IMR-90 (cell line): ENCODE data around the gene UPK3A. TPM values are rescaled to one million over a fixed set of nuclear protein-coding genes. Genes with fewer than 3 reads are reported as not detected.

Experiments
- ATAC-seq: fragments of 200-7000 bp; cut with Tn5 transposase; 2 replicates; pipeline ENCODE4 v1.9.1; 2020; ENCODE audit warnings: low read depth, mild to moderate bottlenecking, moderate library complexity
- BruUV-seq: library from RNA; stranded (reverse); fragments of 400-500 nt; replicated peaks from 2 replicates; lab custom pipeline; 2021; lab: Mats Ljungman, UMichigan
- CTCF ChIA-PET: fragments of 300-600 bp; formaldehyde crosslinking; extraction: SDS; loops from one replicate; lab custom pipeline; 2021; ENCODE audit warnings: antibody characterized with exemption; lab: Yijun Ruan, JAX
- POLR2A ChIA-PET: fragments of 300-600 bp; sonication (Branson Sonifier 250); formaldehyde crosslinking; loops from one replicate; lab custom pipeline; 2022; ENCODE audit warnings: antibody characterized with exemption; ENCODE audit not compliant: unreplicated experiment; lab: Charles Lee
- DNase-seq: peaks from one replicate; pipeline ENCODE4 v3.0.0; 2013
- H2AFZ ChIP-seq: replicated peaks from 2 replicates; pipeline ENCODE3; 2013; ENCODE audit warnings: low read length, mild to moderate bottlenecking; ENCODE audit not compliant: poor library complexity
- H2AK5ac ChIP-seq: 2 replicates; pipeline ENCODE4 v1.6.1; 2013; ENCODE audit warnings: low read depth, low read length, inconsistent platforms
- H2AK9ac ChIP-seq: replicated peaks from 2 replicates; pipeline ENCODE3; 2013; ENCODE audit warnings: mild to moderate bottlenecking, low read depth, low read length, moderate library complexity; ENCODE audit not compliant: poor library complexity
- H2BK120ac ChIP-seq: 2 replicates; pipeline ENCODE4 v1.6.1; 2013; ENCODE audit warnings: low read depth, low read length, inconsistent platforms
- H2BK15ac ChIP-seq: 3 replicates; pipeline ENCODE4 v1.6.1; 2013; ENCODE audit warnings: low read depth, low read length, inconsistent platforms
- H2BK20ac ChIP-seq: 2 replicates; pipeline ENCODE4 v1.6.1; 2013; ENCODE audit warnings: low read depth, mild to moderate bottlenecking, inconsistent platforms, low read length, moderate library complexity
- H2BK5ac ChIP-seq: 2 replicates; pipeline ENCODE4 v1.6.1; 2013; ENCODE audit warnings: mild to moderate bottlenecking, low read depth, low read length, inconsistent platforms; ENCODE audit not compliant: poor library complexity, severe bottlenecking
- H3K14ac ChIP-seq: replicated peaks from 2 replicates; pipeline ENCODE4 v1.6.1; 2013; ENCODE audit warnings: low read depth, low read length, inconsistent platforms
- H3K18ac ChIP-seq: 2 replicates; pipeline ENCODE4 v1.6.1; 2013; ENCODE audit warnings: low read depth, low read length, control low read depth
- H3K23ac ChIP-seq: 2 replicates; pipeline ENCODE4 v1.6.1; 2013; ENCODE audit warnings: low read depth, low read length, inconsistent platforms
- H3K27ac ChIP-seq: 2 replicates; pipeline ENCODE4 v1.5.1; 2013; ENCODE audit warnings: mild to moderate bottlenecking, control low read depth, low read length; ENCODE audit not compliant: insufficient read depth
- H3K27me3 ChIP-seq: 2 replicates; pipeline ENCODE4 v1.6.1; 2013; ENCODE audit warnings: low read length; ENCODE audit not compliant: control insufficient read depth, insufficient read depth
- H3K36me3 ChIP-seq: 2 replicates; pipeline ENCODE4 v1.6.1; 2013; ENCODE audit warnings: low read length, mixed read lengths; ENCODE audit not compliant: control insufficient read depth, insufficient read depth
- H3K4ac ChIP-seq: 2 replicates; pipeline ENCODE4 v1.6.1; 2013; ENCODE audit warnings: low read depth, low read length, inconsistent platforms
- H3K4me1 ChIP-seq: 2 replicates; pipeline ENCODE4 v1.6.1; 2013; ENCODE audit warnings: low read length, mixed read lengths; ENCODE audit not compliant: control insufficient read depth, insufficient read depth
- H3K4me2 ChIP-seq: 2 replicates; pipeline ENCODE4 v1.6.1; 2013; ENCODE audit warnings: low read depth, mild to moderate bottlenecking, control low read depth, low read length, moderate library complexity
- H3K4me3 ChIP-seq: 2 replicates; pipeline ENCODE4 v1.5.1; 2013; ENCODE audit warnings: low read depth, mild to moderate bottlenecking, control low read depth, low read length, moderate library complexity; ENCODE audit not compliant: insufficient read depth
- H3K56ac ChIP-seq: 2 replicates; pipeline ENCODE4 v1.6.1; 2013; ENCODE audit warnings: low read length, inconsistent platforms; ENCODE audit not compliant: insufficient read depth; ENCODE audit errors: extremely low read depth
- H3K79me1 ChIP-seq, 2 experiments: 2 replicates each; pipeline ENCODE4 v1.6.1; 2013; ENCODE audit warnings: low read length in 2 of 2, inconsistent platforms in 1 of 2, low read depth in 1 of 2
- H3K9ac ChIP-seq: 2 replicates; pipeline ENCODE4 v1.6.1; 2013; ENCODE audit warnings: low read depth, low read length, control low read depth
- H3K9me1 ChIP-seq: 2 replicates; pipeline ENCODE4 v1.6.1; 2013; ENCODE audit warnings: low read length, inconsistent platforms; ENCODE audit not compliant: insufficient read depth
- H3K9me3 ChIP-seq: 2 replicates; pipeline ENCODE4 v1.6.1; 2013; ENCODE audit warnings: low read length; ENCODE audit not compliant: control insufficient read depth, insufficient read depth
- H4K20me1 ChIP-seq: 2 replicates; pipeline ENCODE4 v1.6.1; 2013; ENCODE audit warnings: low read length, inconsistent platforms; ENCODE audit not compliant: insufficient read depth
- H4K5ac ChIP-seq: 2 replicates; pipeline ENCODE4 v1.6.1; 2013; ENCODE audit warnings: mild to moderate bottlenecking, low read depth, low read length, control low read depth
- H4K8ac ChIP-seq, 2 experiments: 2 replicates each; pipeline ENCODE4 v1.6.1; 2013; ENCODE audit warnings: low read depth in 2 of 2, low read length in 2 of 2, control low read depth in 1 of 2, inconsistent platforms in 1 of 2
- H4K91ac ChIP-seq: 2 replicates; pipeline ENCODE4 v1.6.1; 2013; ENCODE audit warnings: low read depth, low read length, inconsistent platforms; ENCODE audit not compliant: insufficient read depth
- CEBPB ChIP-seq: IDR thresholded peaks from 2 replicates; pipeline ENCODE4 v1.6.1; 2012; ENCODE audit warnings: low read depth, low read length, improper control_type of control experiment
- CHD1 ChIP-seq: IDR thresholded peaks from 2 replicates; pipeline ENCODE4 v1.6.1; 2012; ENCODE audit warnings: low read depth, low read length, improper control_type of control experiment
- CTCF ChIP-seq: conservative IDR thresholded peaks from 2 replicates; pipeline ENCODE4 v1.5.1; 2012; ENCODE audit warnings: mild to moderate bottlenecking, low read depth, low read length, improper control_type of control experiment
- FOS ChIP-seq: fragments of 150-350 bp; IDR thresholded peaks from 2 replicates; pipeline ENCODE4 v1.6.1; 2016; ENCODE audit warnings: low read depth, low read length
- MAZ ChIP-seq: IDR thresholded peaks from 2 replicates; pipeline ENCODE4 v1.6.1; 2012; ENCODE audit warnings: low read depth, mild to moderate bottlenecking, low read length, improper control_type of control experiment, moderate library complexity, borderline replicate concordance
- POLR2A ChIP-seq: IDR thresholded peaks from 2 replicates; pipeline ENCODE4 v1.6.1; 2012; ENCODE audit warnings: mild to moderate bottlenecking, low read depth, low read length
- RAD21 ChIP-seq: IDR thresholded peaks from 2 replicates; pipeline ENCODE4 v1.6.1; 2012; ENCODE audit warnings: low read length, improper control_type of control experiment
- RFX5 ChIP-seq: IDR thresholded peaks from 2 replicates; pipeline ENCODE4 v1.8.0; 2012; ENCODE audit warnings: low read depth, mild to moderate bottlenecking, low read length, moderate library complexity
- USF2 ChIP-seq: fragments of 150-350 bp; IDR thresholded peaks from 2 replicates; pipeline ENCODE4 v1.6.1; 2017; ENCODE audit warnings: mild to moderate bottlenecking, antibody characterized with exemption, low read length, low read depth
- WGBS, 2 experiments: methylation state at CpG; one replicate each; pipeline versions ENCODE4 v1.1.5 to v1.1.7; 2013; ENCODE audit warnings: missing lambda C conversion rate in 2 of 2; ENCODE audit not compliant: insufficient read length in 1 of 2; ENCODE audit errors: extremely low coverage in 2 of 2; 5-methylcytosine and 5-hydroxymethylcytosine counted together
- dilution Hi-C: fragments of 300-500 bp; cut with HindIII; formaldehyde crosslinking; loops from one replicate; pipeline ENCODE4 v1.14.3; 2018; ENCODE audit warnings: low sequenced_read_pairs; ENCODE audit not compliant: unreplicated experiment
- in situ Hi-C: fragments of 300-500 bp; cut with MboI; formaldehyde crosslinking; loops from 3 replicates; pipeline ENCODE4 v1.14.3; 2019; ENCODE audit warnings: low sequenced_read_pairs, inconsistent platforms, mixed read lengths
- intact Hi-C: fragments of 100-400 bp; cut with micrococcal nuclease; formaldehyde crosslinking; loops from 2 replicates; pipeline ENCODE4 v1.10.0; 2022
- polyA plus RNA-seq, 3 experiments: library from polyadenylated mRNA; depleted of rRNA; stranded (reverse); fragments of >200 nt; gene quantifications; 2 replicates each; pipeline ENCODE4 v1.2.3, GENCODE V29; 2012; ENCODE audit warnings: low replicate concordance in 1 of 3
- total RNA-seq: library from RNA; depleted of rRNA; stranded (reverse); fragments of >200 nt; gene quantifications from 2 replicates; pipeline ENCODE4 v1.2.3, GENCODE V29; 2012

UPK3A gene
- total and polyA plus RNA-seq, 2 of the 4 experiments (the other 2 are of a cell fraction) = not detected

- Histone ChIP-seq H4K8ac (no peak overlapping the region), H3K9me1 (no peaks in the 10 kb centered on the region), H2BK5ac (no peak overlapping the region), H3K4ac (no peak overlapping the region), H4K20me1 (peaks cover 71% of the 10 kb centered on the region), H3K79me1 (peaks cover 24 to 67% of the 10 kb centered on the region in 2 experiments), H3K9ac (no peak overlapping the region), H3K27ac (no peak overlapping the region), H3K23ac (no peak overlapping the region), H3K4me2 (no peak overlapping the region), H3K4me3 (no peak overlapping the region), H3K18ac (no peak overlapping the region), H2AFZ (no peak overlapping the region), H3K4me1 (no peaks in the 10 kb centered on the region), H3K56ac (no peak overlapping the region), H2BK15ac (no peak overlapping the region), H2AK5ac (no peak overlapping the region), H2BK20ac (no peak overlapping the region), H4K91ac (no peak overlapping the region), H3K9me3 (no peaks in the 10 kb centered on the region), H3K27me3 (no peaks in the 10 kb centered on the region), H4K5ac (no peak overlapping the region), H2AK9ac (no peak overlapping the region), H3K14ac (no peak overlapping the region), H3K36me3 (peaks cover 6% of the 10 kb centered on the region; the same call in 1 of the 2 replicates), H2BK120ac (no peak overlapping the region)
- dilution Hi-C loops = no loop called here
- TF ChIP-seq CEBPB (no peak), FOS (no peak), CHD1 (no peak), RAD21 (no peak), MAZ (no peak), POLR2A (no peak), RFX5 (no peak), USF2 (no peak), CTCF (no peak)
- intact Hi-C loops = no loop called here
- in situ Hi-C loops = no loop called here
- POLR2A ChIA-PET = no interaction called here
- ATAC-seq (no peak), DNase-seq (no peak)
- CTCF ChIA-PET = interaction anchor here (0.6 kb wide), 1 partner anchor 1252 kb away, joined by 3 read pairs; no protein-coding TSS in a partner anchor
- no TSS peak for BruUV-seq
- 92% methylated on average over 8 of the region's 23 CpGs; no CpG with 5 or more reads in 1 of the 2 experiments for WGBS, 2 experiments
Observed at GRCh38 chr22:45235101-45235777, 49.5 kb upstream of the UPK3A start.
